GM12878 (cell line): ENCODE results near the gene LRRC41. TPM values are rescaled to one million over a fixed set of nuclear protein-coding genes. Genes with fewer than 3 reads are reported as not detected.

Experiments used
- GABPA ChIP-seq: IDR thresholded peaks from 2 replicates; pipeline ENCODE4 v1.6.1; 2014; ENCODE audit warnings: antibody characterized with exemption, low read depth, mild to moderate bottlenecking, inconsistent platforms
- KLF5 ChIP-seq: fragments of 450-650 bp; IDR thresholded peaks from 2 replicates; pipeline ENCODE4 v1.6.1; 2014; ENCODE audit warnings: mild to moderate bottlenecking; ENCODE audit not compliant: partially characterized antibody
- NFXL1 ChIP-seq: fragments of 450-650 bp; IDR thresholded peaks from 2 replicates; pipeline ENCODE4 v1.6.1; 2017; ENCODE audit warnings: antibody characterized with exemption, mild to moderate bottlenecking, borderline replicate concordance
- NR2C2 ChIP-seq: IDR thresholded peaks from 2 replicates; pipeline ENCODE4 v1.6.1; 2011; ENCODE audit warnings: borderline replicate concordance, low read depth; ENCODE audit not compliant: control insufficient read depth, insufficient read length
- NR2F1 ChIP-seq: fragments of 450-650 bp; conservative IDR thresholded peaks from 2 replicates; pipeline ENCODE4 v1.6.1; 2017; ENCODE audit warnings: mild to moderate bottlenecking
- RBBP5 ChIP-seq: fragments of 200-600 bp; sonication (generic); conservative IDR thresholded peaks from 2 replicates; pipeline ENCODE4 v1.6.1; 2016
- RELB ChIP-seq: fragments of 450-650 bp; IDR thresholded peaks from 2 replicates; pipeline ENCODE4 v1.6.1; 2017; ENCODE audit warnings: low read depth, mild to moderate bottlenecking, moderate library complexity
- RUNX3 ChIP-seq: IDR thresholded peaks from 2 replicates; pipeline ENCODE4 v1.6.1; 2012; ENCODE audit warnings: low read length, inconsistent platforms
- STAT3 ChIP-seq: IDR thresholded peaks from 2 replicates; pipeline ENCODE4 v1.6.1; 2011; ENCODE audit warnings: low read depth, low read length, improper control_type of control experiment
- WRNIP1 ChIP-seq: IDR thresholded peaks from 2 replicates; pipeline ENCODE4 v1.6.1; 2011; ENCODE audit warnings: low read depth, low read length, improper control_type of control experiment, borderline replicate concordance
- YY1 ChIP-seq: IDR thresholded peaks from 2 replicates; pipeline ENCODE4 v1.6.1; 2011; ENCODE audit warnings: low read depth, mild to moderate bottlenecking, low read length
- ZNF24 ChIP-seq: fragments of 450-650 bp; IDR thresholded peaks from 2 replicates; pipeline ENCODE4 v1.6.1; 2017; ENCODE audit warnings: antibody characterized with exemption, mild to moderate bottlenecking
- polyA plus RNA-seq, 11 experiments: library from polyadenylated mRNA; depleted of rRNA in 4 of 11; unstranded in 6 of 11; stranded (reverse) in 5 of 11; fragments of >200 nt; fragmentation: Nextera tagmentation in 4 of 11; fragmentation: Illumina TruSeq in 1 of 11; extraction: Ambion mirVana in 4 of 11; extraction: Trizol in 1 of 11; gene quantifications; 1 replicate in 1 of 11; 2 replicates in 10 of 11; pipeline versions ENCODE4 v1.2.1 to v1.2.3, GENCODE V29; 2011 to 2016; ENCODE audit warnings: inconsistent platforms in 2 of 11, missing spikeins in 2 of 11, low read depth in 1 of 11
- total RNA-seq, 4 experiments: library from RNA; depleted of rRNA in 3 of 4; stranded (reverse); fragments of >200 nt in 3 of 4; fragmentation: Illumina TruSeq in 1 of 4; extraction: Trizol in 1 of 4; gene quantifications; 2 replicates each; pipeline versions ENCODE4 v1.2.1 to v1.2.3, GENCODE V29; 2013 to 2021
- TF ChIP-seq, protein P1 (sequence below): fragments of 450-650 bp; IDR thresholded peaks from 2 replicates; pipeline ENCODE4 v1.6.1; 2017; ENCODE audit warnings: mild to moderate bottlenecking, low read depth, inconsistent platforms; ENCODE audit not compliant: poor library complexity, severe bottlenecking
- TF ChIP-seq, protein P2 (sequence below): IDR thresholded peaks from 2 replicates; pipeline ENCODE4 v1.6.1; 2012; ENCODE audit warnings: low read depth, low read length, improper control_type of control experiment
- TF ChIP-seq, protein P3 (sequence below), 3 experiments: IDR thresholded peaks in 2 of 3; conservative IDR thresholded peaks in 1 of 3; 2 replicates each; pipeline ENCODE4 v1.5.1; 2011; ENCODE audit warnings: low read depth in 3 of 3, low read length in 3 of 3, mild to moderate bottlenecking in 3 of 3, control low read depth in 2 of 3, moderate library complexity in 2 of 3, inconsistent platforms in 1 of 3, mixed read lengths in 1 of 3; ENCODE audit not compliant: control insufficient read depth in 2 of 3, insufficient read depth in 1 of 3; ENCODE audit errors: extremely low read depth in 1 of 3
- TF ChIP-seq, protein P4 (sequence below): fragments of 450-650 bp; IDR thresholded peaks from 2 replicates; pipeline ENCODE4 v1.6.1; 2017; ENCODE audit warnings: mild to moderate bottlenecking, moderate library complexity
- TF ChIP-seq, protein P5 (sequence below): fragments of 150-350 bp; IDR thresholded peaks from 2 replicates; pipeline ENCODE4 v1.6.1; 2014; ENCODE audit warnings: mild to moderate bottlenecking, low read depth, low read length

The LRRC41 gene
- total and polyA plus RNA-seq, 10 of the 15 experiments (the other 5 are each of a cell fraction or from before 2014, with no cell fraction given): 12.0 to 79.9 (median 48.5) TPM

- TF ChIP-seq, protein P1, sequence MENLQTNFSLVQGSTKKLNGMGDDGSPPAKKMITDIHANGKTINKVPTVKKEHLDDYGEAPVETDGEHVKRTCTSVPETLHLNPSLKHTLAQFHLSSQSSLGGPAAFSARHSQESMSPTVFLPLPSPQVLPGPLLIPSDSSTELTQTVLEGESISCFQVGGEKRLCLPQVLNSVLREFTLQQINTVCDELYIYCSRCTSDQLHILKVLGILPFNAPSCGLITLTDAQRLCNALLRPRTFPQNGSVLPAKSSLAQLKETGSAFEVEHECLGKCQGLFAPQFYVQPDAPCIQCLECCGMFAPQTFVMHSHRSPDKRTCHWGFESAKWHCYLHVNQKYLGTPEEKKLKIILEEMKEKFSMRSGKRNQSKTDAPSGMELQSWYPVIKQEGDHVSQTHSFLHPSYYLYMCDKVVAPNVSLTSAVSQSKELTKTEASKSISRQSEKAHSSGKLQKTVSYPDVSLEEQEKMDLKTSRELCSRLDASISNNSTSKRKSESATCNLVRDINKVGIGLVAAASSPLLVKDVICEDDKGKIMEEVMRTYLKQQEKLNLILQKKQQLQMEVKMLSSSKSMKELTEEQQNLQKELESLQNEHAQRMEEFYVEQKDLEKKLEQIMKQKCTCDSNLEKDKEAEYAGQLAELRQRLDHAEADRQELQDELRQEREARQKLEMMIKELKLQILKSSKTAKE: peak; percentile 41
- TF ChIP-seq WRNIP1 (0 out of 2 replicates have a peak, but pooled peaks have one; percentile 27), NR2C2 (peak; percentile 93), NFXL1 (no peak), RUNX3 (peak; percentile 53), ZNF24 (no peak), KLF5 (no peak), GABPA (peak; percentile 85), NR2F1 (no peak), STAT3 (no peak), RELB (peak; percentile 92), RBBP5 (no peak), YY1 (peak; percentile 88)
- TF ChIP-seq, protein P2, sequence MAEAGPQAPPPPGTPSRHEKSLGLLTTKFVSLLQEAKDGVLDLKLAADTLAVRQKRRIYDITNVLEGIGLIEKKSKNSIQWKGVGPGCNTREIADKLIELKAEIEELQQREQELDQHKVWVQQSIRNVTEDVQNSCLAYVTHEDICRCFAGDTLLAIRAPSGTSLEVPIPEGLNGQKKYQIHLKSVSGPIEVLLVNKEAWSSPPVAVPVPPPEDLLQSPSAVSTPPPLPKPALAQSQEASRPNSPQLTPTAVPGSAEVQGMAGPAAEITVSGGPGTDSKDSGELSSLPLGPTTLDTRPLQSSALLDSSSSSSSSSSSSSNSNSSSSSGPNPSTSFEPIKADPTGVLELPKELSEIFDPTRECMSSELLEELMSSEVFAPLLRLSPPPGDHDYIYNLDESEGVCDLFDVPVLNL: peak; percentile 100
- TF ChIP-seq, protein P3, sequence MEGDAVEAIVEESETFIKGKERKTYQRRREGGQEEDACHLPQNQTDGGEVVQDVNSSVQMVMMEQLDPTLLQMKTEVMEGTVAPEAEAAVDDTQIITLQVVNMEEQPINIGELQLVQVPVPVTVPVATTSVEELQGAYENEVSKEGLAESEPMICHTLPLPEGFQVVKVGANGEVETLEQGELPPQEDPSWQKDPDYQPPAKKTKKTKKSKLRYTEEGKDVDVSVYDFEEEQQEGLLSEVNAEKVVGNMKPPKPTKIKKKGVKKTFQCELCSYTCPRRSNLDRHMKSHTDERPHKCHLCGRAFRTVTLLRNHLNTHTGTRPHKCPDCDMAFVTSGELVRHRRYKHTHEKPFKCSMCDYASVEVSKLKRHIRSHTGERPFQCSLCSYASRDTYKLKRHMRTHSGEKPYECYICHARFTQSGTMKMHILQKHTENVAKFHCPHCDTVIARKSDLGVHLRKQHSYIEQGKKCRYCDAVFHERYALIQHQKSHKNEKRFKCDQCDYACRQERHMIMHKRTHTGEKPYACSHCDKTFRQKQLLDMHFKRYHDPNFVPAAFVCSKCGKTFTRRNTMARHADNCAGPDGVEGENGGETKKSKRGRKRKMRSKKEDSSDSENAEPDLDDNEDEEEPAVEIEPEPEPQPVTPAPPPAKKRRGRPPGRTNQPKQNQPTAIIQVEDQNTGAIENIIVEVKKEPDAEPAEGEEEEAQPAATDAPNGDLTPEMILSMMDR (IDR thresholded peaks at IDR 0.05 in 2 of 3, conservative IDR thresholded peaks at IDR 0.05 in 1 of 3; ENCODE audit: control insufficient read depth in 2 of 3, extremely low read depth in 1 of 3, insufficient read depth in 1 of 3, low read depth in 3 of 3, low read length in 3 of 3): no peak
- TF ChIP-seq, protein P4, sequence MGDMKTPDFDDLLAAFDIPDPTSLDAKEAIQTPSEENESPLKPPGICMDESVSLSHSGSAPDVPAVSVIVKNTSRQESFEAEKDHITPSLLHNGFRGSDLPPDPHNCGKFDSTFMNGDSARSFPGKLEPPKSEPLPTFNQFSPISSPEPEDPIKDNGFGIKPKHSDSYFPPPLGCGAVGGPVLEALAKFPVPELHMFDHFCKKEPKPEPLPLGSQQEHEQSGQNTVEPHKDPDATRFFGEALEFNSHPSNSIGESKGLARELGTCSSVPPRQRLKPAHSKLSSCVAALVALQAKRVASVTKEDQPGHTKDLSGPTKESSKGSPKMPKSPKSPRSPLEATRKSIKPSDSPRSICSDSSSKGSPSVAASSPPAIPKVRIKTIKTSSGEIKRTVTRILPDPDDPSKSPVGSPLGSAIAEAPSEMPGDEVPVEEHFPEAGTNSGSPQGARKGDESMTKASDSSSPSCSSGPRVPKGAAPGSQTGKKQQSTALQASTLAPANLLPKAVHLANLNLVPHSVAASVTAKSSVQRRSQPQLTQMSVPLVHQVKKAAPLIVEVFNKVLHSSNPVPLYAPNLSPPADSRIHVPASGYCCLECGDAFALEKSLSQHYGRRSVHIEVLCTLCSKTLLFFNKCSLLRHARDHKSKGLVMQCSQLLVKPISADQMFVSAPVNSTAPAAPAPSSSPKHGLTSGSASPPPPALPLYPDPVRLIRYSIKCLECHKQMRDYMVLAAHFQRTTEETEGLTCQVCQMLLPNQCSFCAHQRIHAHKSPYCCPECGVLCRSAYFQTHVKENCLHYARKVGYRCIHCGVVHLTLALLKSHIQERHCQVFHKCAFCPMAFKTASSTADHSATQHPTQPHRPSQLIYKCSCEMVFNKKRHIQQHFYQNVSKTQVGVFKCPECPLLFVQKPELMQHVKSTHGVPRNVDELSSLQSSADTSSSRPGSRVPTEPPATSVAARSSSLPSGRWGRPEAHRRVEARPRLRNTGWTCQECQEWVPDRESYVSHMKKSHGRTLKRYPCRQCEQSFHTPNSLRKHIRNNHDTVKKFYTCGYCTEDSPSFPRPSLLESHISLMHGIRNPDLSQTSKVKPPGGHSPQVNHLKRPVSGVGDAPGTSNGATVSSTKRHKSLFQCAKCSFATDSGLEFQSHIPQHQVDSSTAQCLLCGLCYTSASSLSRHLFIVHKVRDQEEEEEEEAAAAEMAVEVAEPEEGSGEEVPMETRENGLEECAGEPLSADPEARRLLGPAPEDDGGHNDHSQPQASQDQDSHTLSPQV: no peak
- TF ChIP-seq, protein P5, sequence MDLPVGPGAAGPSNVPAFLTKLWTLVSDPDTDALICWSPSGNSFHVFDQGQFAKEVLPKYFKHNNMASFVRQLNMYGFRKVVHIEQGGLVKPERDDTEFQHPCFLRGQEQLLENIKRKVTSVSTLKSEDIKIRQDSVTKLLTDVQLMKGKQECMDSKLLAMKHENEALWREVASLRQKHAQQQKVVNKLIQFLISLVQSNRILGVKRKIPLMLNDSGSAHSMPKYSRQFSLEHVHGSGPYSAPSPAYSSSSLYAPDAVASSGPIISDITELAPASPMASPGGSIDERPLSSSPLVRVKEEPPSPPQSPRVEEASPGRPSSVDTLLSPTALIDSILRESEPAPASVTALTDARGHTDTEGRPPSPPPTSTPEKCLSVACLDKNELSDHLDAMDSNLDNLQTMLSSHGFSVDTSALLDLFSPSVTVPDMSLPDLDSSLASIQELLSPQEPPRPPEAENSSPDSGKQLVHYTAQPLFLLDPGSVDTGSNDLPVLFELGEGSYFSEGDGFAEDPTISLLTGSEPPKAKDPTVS: no peak
Measured at GRCh38 chr1:46247436-46248121, 55.8 kb downstream of the LRRC41 start, which contains the start of gene RAD54L (continued).
